Activated CD4-positive, CD25-positive, alpha-beta regulatory T cell (primary cell): Measurements from ENCODE around the gene PCDHGA1.

Experiments
- DNase-seq, 4 experiments: peaks; one replicate each; lab custom pipeline; 2025; lab: John Stamatoyannopoulos, UW

PCDHGA1 gene

GRCh38 chr5:141512911-141513626 lies 182.8 kb downstream of the PCDHGA1 start:
- DNase-seq: no peak

- peak in 1 of 4 experiments; percentile 40 for DNase-seq
These were observed 183.5 kb downstream of the PCDHGA1 start for GRCh38 chr5:141513627-141514329.

- no peak for DNase-seq
These were observed 184.2 kb downstream of the PCDHGA1 start for GRCh38 chr5:141514330-141515133.

GRCh38 chr5:141515141-141515540 lies 184.8 kb downstream of the PCDHGA1 start:
- DNase-seq: no peak

DNA sequence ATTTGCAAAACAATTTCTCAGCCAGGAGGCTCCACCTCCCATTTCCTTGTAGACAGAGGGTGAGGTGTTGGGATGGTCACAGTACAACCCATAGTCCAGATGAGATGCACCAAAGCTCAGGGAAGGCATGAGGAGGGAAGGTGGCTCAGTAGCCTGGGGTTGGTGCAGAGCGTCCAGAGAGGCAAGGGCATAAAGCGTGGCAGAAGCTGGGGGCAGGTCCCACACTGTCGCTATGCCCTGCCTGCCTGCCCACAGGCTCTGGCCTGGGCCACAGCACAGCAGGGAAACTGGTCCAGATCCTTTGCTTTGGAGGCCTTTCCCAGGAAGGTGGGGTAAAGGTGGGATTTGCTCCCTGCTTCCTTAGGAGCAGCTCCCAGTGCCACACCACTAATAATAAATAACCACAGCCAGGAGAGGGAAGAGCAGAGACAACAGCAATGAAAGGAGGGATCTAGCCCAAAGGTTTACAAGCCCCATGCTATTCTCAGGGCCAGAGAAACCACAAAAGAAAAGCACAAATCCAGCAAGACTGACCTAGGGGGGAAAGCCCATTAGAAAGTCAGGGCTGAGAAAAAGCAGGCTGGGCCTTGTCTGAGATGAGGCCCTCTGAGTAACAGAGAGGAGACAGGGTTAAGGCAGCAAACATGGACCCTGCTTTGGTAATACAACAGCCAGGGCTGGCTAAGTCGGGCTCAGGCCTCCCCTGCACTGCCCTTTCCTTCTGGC lies 185.8 kb downstream of the PCDHGA1 start:
- no peak for DNase-seq

DNA sequence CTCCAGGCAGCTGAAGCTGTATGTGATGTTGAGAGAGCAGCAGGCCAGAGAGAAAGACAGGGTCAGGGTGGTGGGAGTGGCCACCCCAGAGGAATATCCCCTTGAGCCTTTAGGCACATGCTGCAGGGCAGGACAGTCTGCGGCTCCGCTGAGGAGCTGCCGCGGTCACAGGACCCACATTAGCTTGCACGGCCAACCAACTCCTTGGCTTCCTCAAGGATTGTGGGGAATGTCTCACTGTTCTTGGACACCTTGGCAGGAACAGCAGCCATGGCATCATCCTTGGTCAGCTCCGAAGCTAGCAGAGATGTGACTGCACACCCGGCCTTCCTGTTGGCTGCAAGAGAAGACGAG lies 186.3 kb downstream of the PCDHGA1 start:
- no peak for DNase-seq

DNA sequence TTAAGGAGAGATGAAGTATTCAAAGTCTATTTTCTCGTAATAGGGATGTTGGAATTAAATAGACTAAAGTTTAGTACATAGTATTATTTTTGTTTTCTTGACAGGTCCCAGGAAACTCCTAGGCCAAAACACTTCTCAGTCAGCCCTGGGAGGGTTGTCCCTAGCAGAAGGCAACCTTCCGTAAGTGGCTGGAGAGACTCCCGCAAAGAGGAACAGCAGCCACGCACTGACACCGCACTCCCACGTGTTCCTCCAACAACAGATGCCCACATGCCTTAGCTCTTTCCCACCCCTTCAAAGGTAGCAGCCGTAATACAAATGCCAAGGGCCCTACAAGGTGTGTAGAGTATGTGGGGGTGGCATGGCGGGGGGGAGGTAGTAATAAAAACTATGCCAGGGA lies 187.0 kb downstream of the PCDHGA1 start:
- DNase-seq: no peak

DNA sequence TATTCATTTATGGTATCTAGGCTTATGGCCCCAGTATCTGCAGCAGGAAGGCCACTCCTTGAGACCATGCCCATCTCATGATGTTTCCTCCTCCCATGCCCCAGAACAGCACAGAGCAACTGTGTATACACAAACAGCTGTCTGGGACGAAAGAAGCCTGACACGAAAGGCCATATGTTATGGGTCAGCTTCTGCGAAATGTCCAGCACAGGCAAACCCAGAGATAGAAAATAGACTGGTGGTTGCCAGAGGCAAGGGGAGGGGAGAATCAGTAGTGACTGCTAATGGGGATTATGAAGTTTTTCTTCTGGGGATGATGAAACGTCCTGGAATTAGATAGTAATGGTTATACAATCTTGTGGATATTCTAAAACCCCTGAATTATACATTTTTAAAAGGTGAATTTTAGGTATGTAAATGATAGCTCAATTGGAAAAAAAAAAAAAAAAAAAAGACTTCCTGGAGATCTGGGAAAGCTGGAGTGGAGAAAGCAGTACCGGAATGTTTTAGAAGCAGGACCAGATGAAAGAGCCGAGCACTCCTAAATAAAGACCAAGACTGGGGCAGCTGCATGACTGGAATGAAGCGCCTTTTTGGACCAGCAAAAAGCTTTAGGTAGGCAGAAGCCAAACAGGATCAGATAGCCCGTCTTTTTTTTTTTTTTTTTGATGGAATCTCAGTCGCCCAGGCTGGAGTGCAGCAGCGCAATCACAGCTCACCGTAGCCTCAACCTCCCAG lies 187.7 kb downstream of the PCDHGA1 start:
- DNase-seq: no peak

GRCh38 chr5:141518618-141519015 lies 188.3 kb downstream of the PCDHGA1 start:
- DNase-seq: no peak

GRCh38 chr5:141519605-141520565 lies 189.6 kb downstream of the PCDHGA1 start:
- no peak for DNase-seq

GRCh38 chr5:141521244-141521781 lies 191.0 kb downstream of the PCDHGA1 start:
- DNase-seq: no peak

DNA sequence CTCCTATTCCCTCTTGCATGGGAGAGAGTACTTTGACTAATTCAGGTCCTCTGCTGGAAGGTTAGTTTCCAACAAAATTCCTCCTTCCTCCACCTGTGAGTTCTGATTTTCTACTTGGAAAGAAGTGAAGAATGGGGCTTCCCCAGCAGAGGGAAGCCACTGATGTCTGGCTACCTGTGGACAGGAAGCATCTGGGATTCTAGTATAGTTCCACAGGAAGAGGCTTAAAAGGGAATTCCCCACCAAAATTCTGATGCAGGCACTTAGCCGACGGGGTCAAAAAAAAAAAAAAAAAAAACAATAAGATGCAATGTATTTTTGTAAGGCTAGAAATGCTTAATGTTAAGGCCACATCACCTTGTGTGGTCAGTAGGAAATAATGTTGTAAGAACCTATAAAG lies 192.0 kb downstream of the PCDHGA1 start:
- DNase-seq: no peak

DNA sequence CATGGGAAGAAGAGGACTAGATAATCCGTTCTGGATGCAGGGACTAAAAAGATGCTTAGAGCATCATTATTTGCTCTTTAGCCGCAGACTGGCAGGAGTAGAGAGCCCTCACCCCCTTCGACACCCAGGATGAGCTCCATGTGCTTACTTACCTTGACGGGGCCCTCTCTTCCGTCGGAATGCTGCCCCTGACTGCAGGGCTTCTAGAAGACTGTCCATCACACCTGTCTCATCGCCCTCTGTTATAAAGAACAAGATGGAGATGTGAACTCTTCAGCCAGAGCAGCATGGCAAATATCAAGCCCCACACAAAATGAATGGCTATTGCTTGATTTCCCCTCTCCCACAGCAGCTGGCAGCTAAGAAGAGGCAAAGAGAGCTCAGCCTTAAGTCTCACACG lies 193.7 kb downstream of the PCDHGA1 start:
- no peak for DNase-seq

DNA sequence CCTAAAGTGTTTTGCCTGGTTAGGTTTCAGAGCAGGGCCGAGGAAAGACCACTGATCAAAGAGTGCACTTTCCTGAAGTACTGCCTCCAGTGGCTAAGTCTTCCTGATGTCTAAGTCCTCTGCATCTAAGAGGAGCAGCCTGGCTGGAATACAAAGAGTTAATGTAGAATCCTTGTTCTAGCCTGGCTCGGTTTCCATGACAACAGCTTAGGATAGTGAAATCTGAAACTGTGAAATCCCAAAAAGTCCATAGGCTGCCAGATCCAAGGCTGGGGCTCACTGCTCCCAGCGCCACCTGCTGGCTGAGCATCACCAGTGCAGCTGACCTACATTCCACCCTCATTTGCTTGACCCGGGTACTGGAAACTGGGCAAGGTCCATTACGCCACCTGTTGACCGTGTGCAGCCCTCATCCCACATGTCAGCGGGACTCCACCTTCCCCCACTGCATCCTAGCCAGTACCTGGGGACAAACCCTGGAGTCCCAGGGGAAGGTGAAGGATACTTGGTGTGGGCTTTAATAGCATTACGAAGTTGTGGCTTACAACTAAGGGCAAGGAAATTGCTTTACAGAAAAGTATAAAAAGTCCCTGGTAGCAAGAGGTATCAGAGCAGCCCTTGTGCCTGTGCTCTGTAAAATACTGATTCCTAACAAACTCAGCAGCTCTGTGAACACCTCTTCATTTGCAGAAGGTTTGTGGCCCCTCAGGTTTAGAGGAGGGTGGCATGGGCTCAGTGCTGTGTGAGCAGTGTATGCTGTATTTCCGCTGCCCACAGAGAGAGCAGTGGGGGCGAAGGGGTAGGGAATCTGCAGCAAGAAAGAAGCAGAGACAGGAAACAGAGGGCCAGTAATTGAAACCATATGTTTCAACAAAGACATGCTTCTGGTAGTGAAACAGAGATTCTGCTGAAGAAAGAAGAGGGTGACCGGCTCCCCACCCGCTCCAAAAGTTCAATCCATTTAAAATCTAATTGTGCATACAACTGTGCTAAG lies 194.6 kb downstream of the PCDHGA1 start:
- peak; percentile 7 to 23 (median 14) for DNase-seq

- no peak for DNase-seq
These were observed 195.3 kb downstream of the PCDHGA1 start for GRCh38 chr5:141525653-141526052.

- DNase-seq: no peak
These were observed 197.1 kb downstream of the PCDHGA1 start for GRCh38 chr5:141527426-141527825.

DNA sequence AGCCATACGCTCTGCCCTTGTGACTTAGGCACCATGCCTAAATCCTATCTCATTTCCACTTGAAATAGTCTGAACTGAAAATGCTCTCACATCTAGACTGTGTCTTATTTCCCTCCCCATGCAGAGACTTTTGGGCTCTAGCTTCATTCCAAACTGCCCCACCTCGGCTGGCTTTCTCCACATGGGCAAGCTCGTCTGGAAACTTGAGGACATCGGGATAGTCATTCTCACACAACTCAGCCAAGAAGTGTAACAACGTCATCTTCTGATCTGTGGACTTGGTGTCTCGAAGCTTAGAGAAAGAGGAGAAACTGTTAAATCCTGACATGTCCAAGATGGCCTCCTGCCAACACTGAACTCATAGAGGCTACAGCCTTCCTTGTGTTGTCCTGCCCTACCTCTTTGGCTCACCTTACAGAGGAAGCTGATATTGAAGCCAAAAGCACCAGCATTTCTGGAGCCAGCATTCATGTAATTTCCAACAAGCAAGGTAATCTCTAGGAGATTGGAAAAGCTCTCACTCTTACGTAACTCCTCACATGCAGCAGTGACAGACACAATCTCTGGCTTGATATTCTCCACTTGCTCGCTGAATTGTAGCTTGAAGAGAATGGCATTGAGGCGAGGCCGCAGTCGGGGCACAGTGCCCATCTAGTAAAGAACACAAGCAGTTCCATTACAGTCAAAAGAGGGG lies 198.1 kb downstream of the PCDHGA1 start:
- DNase-seq: no peak

GRCh38 chr5:141529002-141529401 lies 198.7 kb downstream of the PCDHGA1 start:
- no peak for DNase-seq
